K562 (cell line): Measurements from ENCODE around the gene MPDU1. TPM values are rescaled to one million over a fixed set of nuclear protein-coding genes. Genes with fewer than 3 reads are reported as not detected.

Source experiments
- ARID4B ChIP-seq: sonication (generic); formaldehyde crosslinking; IDR thresholded peaks from 2 replicates; pipeline ENCODE4 v1.8.0; 2022; ENCODE audit warnings: mild to moderate bottlenecking, missing genetic modification reagents
- MYBL2 ChIP-seq, 2 experiments: fragments of 450-650 bp in 1 of 2; sonication (generic) in 1 of 2; formaldehyde crosslinking in 1 of 2; IDR thresholded peaks; 2 replicates each; pipeline versions ENCODE4 v1.6.1 to v1.8.1; 2017 to 2022; ENCODE audit warnings: borderline replicate concordance in 1 of 2, inconsistent platforms in 1 of 2, low read depth in 1 of 2, mild to moderate bottlenecking in 1 of 2, missing genetic modification reagents in 1 of 2, moderate library complexity in 1 of 2
- PTTG1 ChIP-seq: fragments of 450-650 bp; IDR thresholded peaks from 2 replicates; pipeline ENCODE4 v1.6.1; 2016; ENCODE audit warnings: low read depth, mild to moderate bottlenecking, missing genetic modification characterization, missing compliant biosample characterization
- RFX1 ChIP-seq: fragments of 450-650 bp; IDR thresholded peaks from 2 replicates; pipeline ENCODE4 v1.6.1; 2016; ENCODE audit warnings: mild to moderate bottlenecking, moderate library complexity
- SRSF9 ChIP-seq: fragments of 200-400 bp; formaldehyde crosslinking; IDR thresholded peaks from 2 replicates; pipeline ENCODE4 v1.6.1; 2017; ENCODE audit warnings: low read depth, low read length, borderline replicate concordance
- TAF9B ChIP-seq: fragments of 450-650 bp; IDR thresholded peaks from 2 replicates; pipeline ENCODE4 v1.6.1; 2018; ENCODE audit warnings: mild to moderate bottlenecking; ENCODE audit not compliant: partially characterized antibody
- TBL1XR1 ChIP-seq, 2 experiments: IDR thresholded peaks; 2 replicates each; pipeline ENCODE4 v1.6.1; 2012; ENCODE audit warnings: improper control_type of control experiment in 2 of 2, low read length in 2 of 2, mild to moderate bottlenecking in 1 of 2
- ZBTB33 ChIP-seq: sonication (generic); formaldehyde crosslinking; IDR thresholded peaks from 2 replicates; pipeline ENCODE4 v1.8.1; 2023; ENCODE audit warnings: mild to moderate bottlenecking, missing genetic modification reagents
- ZNF280A ChIP-seq: fragments of 450-650 bp; IDR thresholded peaks from 2 replicates; pipeline ENCODE4 v1.6.1; 2018; ENCODE audit warnings: mild to moderate bottlenecking, low read depth; ENCODE audit not compliant: partially characterized antibody
- polyA plus RNA-seq, 8 experiments: library from polyadenylated mRNA; depleted of rRNA in 4 of 8; stranded (reverse) in 5 of 8; unstranded in 3 of 8; fragments of >200 nt; fragmentation: Nextera tagmentation in 2 of 8; fragmentation: Illumina TruSeq in 1 of 8; extraction: Ambion mirVana in 2 of 8; extraction: Trizol in 1 of 8; gene quantifications; 2 replicates each; pipeline versions ENCODE4 v1.2.1 to v1.2.3, GENCODE V29; 2011 to 2014; ENCODE audit warnings: inconsistent platforms in 1 of 8, missing spikeins in 1 of 8
- total RNA-seq, 7 experiments: library from RNA; depleted of rRNA in 6 of 7; stranded (reverse); fragments of >200 nt in 6 of 7; fragmentation: Illumina TruSeq in 2 of 7; extraction: Trizol in 2 of 7; gene quantifications; 2 replicates each; pipeline versions ENCODE4 v1.2.1 to v1.2.3, GENCODE V29; 2011 to 2021; ENCODE audit warnings: low replicate concordance in 1 of 7

MPDU1 gene
- total and polyA plus RNA-seq, 9 of the 15 experiments (the other 6 are each of a cell fraction or from before 2014, with no cell fraction given): 4.9 to 179 (median 77.1) TPM

- no peak for TF ChIP-seq ARID4B (CRISPR knock-in tag)
- TF ChIP-seq PTTG1: no peak
- no peak for TF ChIP-seq RFX1
- TF ChIP-seq MYBL2 (IDR thresholded peaks at IDR 0.05; ENCODE audit: low read depth): no peak
- no peak for TF ChIP-seq MYBL2 (CRISPR knock-in tag; IDR thresholded peaks at IDR 0.05; ENCODE audit: borderline replicate concordance)
- no peak for TF ChIP-seq TAF9B
- no peak for TF ChIP-seq SRSF9
- no peak for TF ChIP-seq TBL1XR1 (IDR thresholded peaks at IDR 0.05; ENCODE audit: low read length in 2 of 2)
- no peak for TF ChIP-seq ZNF280A
- TF ChIP-seq ZBTB33 (CRISPR knock-in tag): no peak
Observed at GRCh38 chr17:7580604-7581575, 2.8 kb upstream of the MPDU1 start (continued).
